Measurements from ENCODE around the gene SSC5D.
A peak's percentile ranks its signal among the peaks of the same experiment; 100 is the strongest.

SSC5D gene

GRCh38 chr19:55553217-55554182 lies 65.3 kb downstream of the SSC5D start:
- Mint-ChIP-seq H3K27ac (peak overlapping the region in 1 of 2 donors; percentile 73), H3K4me1 (no peaks in the 10 kb centered on the region), H3K27me3 (peaks cover 24% of the 10 kb centered on the region), H3K9me3 (no peaks in the 10 kb centered on the region), H3K4me3 (no peak overlapping the region)
- DNase-seq (no peak), ATAC-seq (no peak)

- no peak for ATAC-seq
- no peak for DNase-seq
- no peaks in the 10 kb centered on the region for H3K4me1 Mint-ChIP-seq
- no peaks in the 10 kb centered on the region for H3K9me3 Mint-ChIP-seq
- peaks cover 23% of the 10 kb centered on the region for H3K27me3 Mint-ChIP-seq
- H3K4me3 Mint-ChIP-seq: no peak overlapping the region
- H3K27ac Mint-ChIP-seq: peak overlapping the region in 1 of 2 donors; percentile 28
Observed at GRCh38 chr19:55554302-55554701, 66.1 kb downstream of the SSC5D start.

GRCh38 chr19:55554741-55555152 lies 66.5 kb downstream of the SSC5D start:
- Mint-ChIP-seq H3K27ac (peak overlapping the region in 1 of 2 donors; percentile 93), H3K9me3 (no peaks in the 10 kb centered on the region), H3K27me3 (peaks cover 20% of the 10 kb centered on the region)

GRCh38 chr19:55559684-55560083 lies 71.4 kb downstream of the SSC5D start:
- no peaks in the 10 kb centered on the region for H3K4me1 Mint-ChIP-seq
- no peak overlapping the region for H3K4me3 Mint-ChIP-seq
- no peaks in the 10 kb centered on the region for H3K9me3 Mint-ChIP-seq
- peaks cover 11% of the 10 kb centered on the region for H3K27me3 Mint-ChIP-seq
- DNase-seq (no peak), ATAC-seq (no peak)
- H3K27ac Mint-ChIP-seq: no peak overlapping the region

More at GRCh38 chr19:55554741-55555152, 66.5 kb downstream of the SSC5D start:
- Mint-ChIP-seq H3K4me3 (no peak overlapping the region), H3K4me1 (no peaks in the 10 kb centered on the region)
- no peak for ATAC-seq
- no peak for DNase-seq

- ATAC-seq (no peak), DNase-seq (no peak)
- peaks cover 13% of the 10 kb centered on the region for H3K27me3 Mint-ChIP-seq
- no peaks in the 10 kb centered on the region for H3K9me3 Mint-ChIP-seq
- no peaks in the 10 kb centered on the region for H3K4me1 Mint-ChIP-seq
- no peak overlapping the region for H3K4me3 Mint-ChIP-seq
- H3K27ac Mint-ChIP-seq: no peak overlapping the region
Observed at GRCh38 chr19:55563261-55563690, 75.0 kb downstream of the SSC5D start.

GRCh38 chr19:55566823-55567222 lies 78.6 kb downstream of the SSC5D start:
- no peak overlapping the region for H3K4me3 Mint-ChIP-seq
- ATAC-seq: no peak
- H3K27ac Mint-ChIP-seq: no peak overlapping the region

GRCh38 chr19:55567708-55568328 lies 79.6 kb downstream of the SSC5D start:
- no peak overlapping the region for H3K27ac Mint-ChIP-seq
- DNase-seq (no peak), ATAC-seq (no peak)
- H3K27me3 Mint-ChIP-seq: peaks cover 5% of the 10 kb centered on the region
- no peaks in the 10 kb centered on the region for H3K4me1 Mint-ChIP-seq
- no peak overlapping the region for H3K4me3 Mint-ChIP-seq
- no peaks in the 10 kb centered on the region for H3K9me3 Mint-ChIP-seq

More at GRCh38 chr19:55566823-55567222, 78.6 kb downstream of the SSC5D start:
- no peak for DNase-seq
- H3K4me1 Mint-ChIP-seq: no peaks in the 10 kb centered on the region
- peaks cover 5% of the 10 kb centered on the region for H3K27me3 Mint-ChIP-seq
- H3K9me3 Mint-ChIP-seq: no peaks in the 10 kb centered on the region

All from stimulated activated naive CD8-positive, alpha-beta T cell treated with anti-CD3 and anti-CD28 coated beads, Interleukin-15, amount 100 ng/mL, for 72 hours (primary cell).